Measurements from ENCODE around the gene CLDN17.

Gene CLDN17

GRCh38 chr21:30117631-30118030 lies 49.0 kb downstream of the CLDN17 start:
- DNase-seq (ENCODE audit: low spot score): no peak

- no peak for DNase-seq (ENCODE audit: low spot score)
Measured at GRCh38 chr21:30116479-30116878, 50.1 kb downstream of the CLDN17 start.
